Transverse colon (tissue), 4 donors: ENCODE measurements around the gene ZNF544. TPM values are rescaled to one million over a fixed set of nuclear protein-coding genes. Genes with fewer than 3 reads are reported as not detected.
"Not testable (repeated sequence)": the region's sequence is repeated elsewhere in the genome, so short reads cannot be mapped to it uniquely, and the experiment has no call there.

Source experiments
- DNase-seq: peaks from one replicate; pipeline ENCODE4 v3.0.0-alpha.2; 2019
- H3K27ac ChIP-seq, 4 donors: fragments of 200-600 bp; sonication (generic); 2 replicates each; pipeline ENCODE4 v1.5.1; 2016 to 2018; ENCODE audit warnings: inconsistent platforms in 4 of 4
- H3K27me3 ChIP-seq: fragments of 200-600 bp; sonication (generic); 2 replicates; pipeline ENCODE4 v1.5.1; 2017; ENCODE audit warnings: inconsistent platforms
- H3K36me3 ChIP-seq, 4 donors: fragments of 200-600 bp; sonication (generic); 2 replicates each; pipeline ENCODE4 v1.5.1; 2017 to 2019; ENCODE audit warnings: inconsistent platforms in 4 of 4
- H3K4me1 ChIP-seq, 4 donors: fragments of 200-600 bp; sonication (generic); 2 replicates each; pipeline ENCODE4 v1.5.1; 2017 to 2020; ENCODE audit warnings: inconsistent platforms in 4 of 4
- H3K4me3 ChIP-seq, 4 donors: fragments of 200-600 bp; sonication (generic); 1 replicate in 1 of 4; 2 replicates in 3 of 4; pipeline versions ENCODE4 v1.5.1 to v1.6.1; 2017 to 2019; ENCODE audit warnings: inconsistent platforms in 4 of 4
- H3K9me3 ChIP-seq, 2 donors: fragments of 200-600 bp; sonication (generic); 2 replicates each; pipeline ENCODE4 v1.5.1; 2017 to 2019; ENCODE audit warnings: inconsistent platforms in 2 of 2
- CTCF ChIP-seq, 5 experiments: fragments of 200-600 bp in 3 of 5; fragments of 450-650 bp in 2 of 5; sonication (generic) in 3 of 5; IDR thresholded peaks; 1 replicate in 2 of 5; 2 replicates in 3 of 5; pipeline ENCODE4 v1.5.1; 2016 to 2017; ENCODE audit warnings: antibody characterized with exemption in 5 of 5, inconsistent platforms in 3 of 5, mild to moderate bottlenecking in 2 of 5, moderate library complexity in 1 of 5
- EP300 ChIP-seq: sonication (generic); formaldehyde crosslinking; IDR thresholded peaks from one replicate; pipeline ENCODE4 v1.6.1; 2017; ENCODE audit warnings: antibody characterized with exemption, low read depth
- POLR2A ChIP-seq: fragments of 450-650 bp; IDR thresholded peaks from one replicate; pipeline ENCODE4 v1.6.1; 2016; ENCODE audit warnings: antibody characterized with exemption, mild to moderate bottlenecking, moderate library complexity
- POLR2AphosphoS5 ChIP-seq, 3 donors: sonication (generic); formaldehyde crosslinking; IDR thresholded peaks; one replicate each; pipeline ENCODE4 v1.6.1; 2016; ENCODE audit warnings: antibody characterized with exemption in 3 of 3
- WGBS, 2 donors: methylation state at CpG; one replicate each; pipeline ENCODE4 v1.1.5; 2018; ENCODE audit warnings: low coverage in 1 of 2; 5-methylcytosine and 5-hydroxymethylcytosine counted together
- in situ Hi-C, 4 donors: fragments of 200-750 bp; cut with MboI; loops; one replicate each; pipeline versions ENCODE4 v1.15.0 to v1.15.1; 2017; ENCODE audit warnings: low sequenced_read_pairs in 3 of 4, low pct_ligation_motif_present in 1 of 4, low pct_unique_long_range_greater_than_20kb in 1 of 4
- intact Hi-C: fragments of 100-400 bp; cut with DNase I; formaldehyde crosslinking; loops from one replicate; pipeline ENCODE4 v1.15.1; 2023; ENCODE audit warnings: low total_unique reads
- total RNA-seq, 4 donors: library from RNA; depleted of rRNA; stranded (reverse); fragments of >200 nt; gene quantifications; one replicate each; pipeline ENCODE4 v1.1.0, GENCODE V29; 2016

Gene ZNF544
- total RNA-seq, 4 donors from 2014 or later, result 8.6 to 62.3 (median 25.1) TPM

DNA sequence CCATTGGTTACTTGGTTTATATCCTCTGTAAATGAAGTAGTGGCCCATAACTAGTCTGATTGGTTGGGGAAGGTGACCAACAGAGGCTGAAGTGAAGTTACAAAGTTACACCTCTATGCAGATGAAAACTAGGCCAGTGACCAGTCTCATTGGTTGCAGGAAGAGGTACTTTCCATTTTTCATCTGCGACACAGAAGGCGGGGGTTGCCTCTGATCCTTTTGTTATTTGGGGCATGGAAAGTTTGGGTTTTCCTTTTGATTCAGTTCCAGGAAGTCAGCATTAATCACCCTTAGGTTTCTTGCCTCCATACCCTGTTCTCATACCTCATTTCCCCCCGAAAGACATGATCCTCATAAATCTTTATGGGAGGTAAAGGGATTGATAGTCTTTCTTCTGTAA is 20.2 kb downstream of the ZNF544 start:
- Histone ChIP-seq H3K4me1 (no peaks in the 10 kb centered on the region), H3K9me3 (peaks cover 93 to 100% of the 10 kb centered on the region in 2 donors), H3K4me3 (no peak overlapping the region), H3K27ac (no peak overlapping the region), H3K36me3 (peaks cover 4 to 100% (median 56%) of the 10 kb centered on the region in 4 donors), H3K27me3 (no peaks in the 10 kb centered on the region)
- in situ Hi-C loops (no loop called here), intact Hi-C loops (no loop called here)
- WGBS, 2 donors, result 91 to 100% methylated on average over 2 to 3 of the region's 3 CpGs
- DNase-seq, result no peak
- no peak for TF ChIP-seq POLR2A
- no peak for TF ChIP-seq EP300
- no peak for TF ChIP-seq CTCF (IDR thresholded peaks at IDR 0.05)
- no peak for TF ChIP-seq POLR2AphosphoS5 (IDR thresholded peaks at IDR 0.05)

DNA sequence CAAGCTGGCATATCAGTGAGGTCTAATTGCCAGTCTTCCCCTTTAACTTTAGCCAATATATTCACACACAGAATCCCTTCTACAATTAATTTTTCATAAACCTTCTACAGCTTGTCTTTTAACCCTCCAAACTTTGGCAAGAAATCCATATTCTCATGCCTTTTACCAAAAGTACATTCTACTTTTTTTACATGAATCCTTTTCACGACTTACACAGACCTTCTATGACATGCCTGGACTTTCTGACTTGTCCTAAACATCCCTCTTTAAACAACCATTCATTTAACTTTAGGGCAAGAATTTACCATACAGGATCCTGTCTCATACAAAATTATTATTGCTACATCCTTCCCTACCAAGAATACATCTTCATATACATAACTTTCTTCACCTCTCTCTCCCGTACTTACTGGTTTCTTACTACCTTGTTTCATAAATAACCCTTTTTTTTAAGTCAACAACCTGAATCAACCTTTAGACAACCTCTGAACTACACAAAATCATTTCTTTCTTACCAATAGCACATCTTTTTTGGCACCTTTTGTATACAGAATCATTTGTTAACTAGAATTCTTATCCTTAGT is 23.5 kb downstream of the ZNF544 start:
- Histone ChIP-seq H3K27ac (no peak overlapping the region), H3K27me3 (no peaks in the 10 kb centered on the region), H3K36me3 (peaks cover 0 to 99% (median 47%) of the 10 kb centered on the region in 4 donors), H3K4me1 (no peaks in the 10 kb centered on the region), H3K4me3 (no peak overlapping the region), H3K9me3 (peaks cover 92 to 98% of the 10 kb centered on the region in 2 donors)
- 96% methylated on average over 2 of the region's 2 CpGs for WGBS, 2 donors
- in situ Hi-C loops (no loop called here), intact Hi-C loops (no loop called here)
- TF ChIP-seq CTCF (IDR thresholded peaks at IDR 0.05) (no peak), POLR2A (no peak), EP300 (no peak), POLR2AphosphoS5 (IDR thresholded peaks at IDR 0.05) (no peak)
- DNase-seq, result no peak

- 63% methylated on average over 3 of the region's 4 CpGs; no CpG with 5 or more reads in 1 of the 2 donors for WGBS, 2 donors
- DNase-seq, H3K4me3 ChIP-seq, H3K4me1 ChIP-seq, intact Hi-C loops, in situ Hi-C loops, H3K27me3 ChIP-seq, H3K27ac ChIP-seq: not testable (repeated sequence)
- H3K36me3 ChIP-seq, result peaks cover 0 to 99% (median 43%) of the 10 kb centered on the region in 4 donors
- peaks cover 97 to 98% of the 10 kb centered on the region in 2 donors for H3K9me3 ChIP-seq
These were observed 29.5 kb downstream of the ZNF544 start for GRCh38 chr19:58258259-58258658.

- Histone ChIP-seq H3K4me3 (no peak overlapping the region), H3K4me1 (no peaks in the 10 kb centered on the region), H3K9me3 (peaks cover 99 to 100% of the 10 kb centered on the region in 2 donors), H3K27ac (no peak overlapping the region), H3K27me3 (no peaks in the 10 kb centered on the region), H3K36me3 (peaks cover 0 to 92% (median 34%) of the 10 kb centered on the region in 4 donors)
- intact Hi-C loops, result no loop called here
- TF ChIP-seq POLR2A (no peak), EP300 (no peak), CTCF (IDR thresholded peaks at IDR 0.05) (no peak), POLR2AphosphoS5 (IDR thresholded peaks at IDR 0.05) (no peak)
- in situ Hi-C loops, result no loop called here
- no peak for DNase-seq
- WGBS, 2 donors, result 91 to 94% methylated on average over 3 of the region's 3 CpGs
These were observed 32.9 kb downstream of the ZNF544 start for GRCh38 chr19:58261600-58261967.
